ENCODE data around the gene DNAH6.

Gene DNAH6

GRCh38 chr2:84788498-84788897 is 272.2 kb downstream of the DNAH6 start:
- no peaks in the 10 kb centered on the region for H3K4me1 ChIP-seq (ENCODE audit: low read length)
- TF ChIP-seq EZH2phosphoT487 (IDR thresholded peaks at IDR 0.05; ENCODE audit: low read depth) (no peak), CTCF (IDR thresholded peaks at IDR 0.05; ENCODE audit: low read depth, low read length) (no peak)

GRCh38 chr2:84792856-84793522 is 276.7 kb downstream of the DNAH6 start:
- H3K4me1 ChIP-seq (ENCODE audit: low read length), result no peaks in the 10 kb centered on the region
- TF ChIP-seq EZH2phosphoT487 (IDR thresholded peaks at IDR 0.05; ENCODE audit: low read depth) (no peak), CTCF (IDR thresholded peaks at IDR 0.05; ENCODE audit: low read depth, low read length) (no peak)
- H2AFZ ChIP-seq (ENCODE audit: low read depth, low read length), result no peak overlapping the region
- no peak overlapping the region for H3K27ac ChIP-seq (ENCODE audit: low read length)
- H3K36me3 ChIP-seq (replicated peaks; ENCODE audit: low read depth, low read length), result no peaks in the 10 kb centered on the region
- H3K79me2 ChIP-seq (ENCODE audit: low read length), result no peaks in the 10 kb centered on the region
- no peaks in the 10 kb centered on the region for H4K20me1 ChIP-seq (ENCODE audit: insufficient read depth, low read length)
- no peak overlapping the region for H3K4me3 ChIP-seq (ENCODE audit: low read length)
- H3K27me3 ChIP-seq (ENCODE audit: low read depth, low read length), result no peaks in the 10 kb centered on the region
- no peaks in the 10 kb centered on the region for H3K9me3 ChIP-seq (ENCODE audit: insufficient read depth, low read length)
- no peak overlapping the region for H3K4me2 ChIP-seq (ENCODE audit: low read length)
- H3K9ac ChIP-seq (ENCODE audit: low read length), result no peak overlapping the region

More at GRCh38 chr2:84788498-84788897, 272.2 kb downstream of the DNAH6 start:
- Histone ChIP-seq H3K9ac (ENCODE audit: low read length) (no peak overlapping the region), H3K27ac (ENCODE audit: low read length) (no peak overlapping the region), H3K4me3 (ENCODE audit: low read length) (no peak overlapping the region), H3K9me3 (ENCODE audit: insufficient read depth, low read length) (no peaks in the 10 kb centered on the region), H3K27me3 (ENCODE audit: low read depth, low read length) (no peaks in the 10 kb centered on the region), H3K4me2 (ENCODE audit: low read length) (no peak overlapping the region), H4K20me1 (ENCODE audit: insufficient read depth, low read length) (no peaks in the 10 kb centered on the region), H2AFZ (ENCODE audit: low read depth, low read length) (no peak overlapping the region), H3K79me2 (ENCODE audit: low read length) (no peaks in the 10 kb centered on the region), H3K36me3 (replicated peaks; ENCODE audit: low read depth, low read length) (no peaks in the 10 kb centered on the region)

GRCh38 chr2:84793641-84794040 is 277.3 kb downstream of the DNAH6 start:
- no peaks in the 10 kb centered on the region for H3K79me2 ChIP-seq (ENCODE audit: low read length)
- no peak overlapping the region for H2AFZ ChIP-seq (ENCODE audit: low read depth, low read length)
- no peak overlapping the region for H3K9ac ChIP-seq (ENCODE audit: low read length)
- no peaks in the 10 kb centered on the region for H3K27me3 ChIP-seq (ENCODE audit: low read depth, low read length)
- no peaks in the 10 kb centered on the region for H3K4me1 ChIP-seq (ENCODE audit: low read length)
- TF ChIP-seq EZH2phosphoT487 (IDR thresholded peaks at IDR 0.05; ENCODE audit: low read depth) (no peak), CTCF (IDR thresholded peaks at IDR 0.05; ENCODE audit: low read depth, low read length) (no peak)
- H4K20me1 ChIP-seq (ENCODE audit: insufficient read depth, low read length), result no peaks in the 10 kb centered on the region
- no peaks in the 10 kb centered on the region for H3K9me3 ChIP-seq (ENCODE audit: insufficient read depth, low read length)
- H3K27ac ChIP-seq (ENCODE audit: low read length), result no peak overlapping the region
- H3K4me3 ChIP-seq (ENCODE audit: low read length), result no peak overlapping the region
- H3K4me2 ChIP-seq (ENCODE audit: low read length), result no peak overlapping the region
- H3K36me3 ChIP-seq (replicated peaks; ENCODE audit: low read depth, low read length), result no peaks in the 10 kb centered on the region

- no peak overlapping the region for H3K4me2 ChIP-seq (ENCODE audit: low read length)
- no peak overlapping the region for H3K27ac ChIP-seq (ENCODE audit: low read length)
- no peak overlapping the region for H2AFZ ChIP-seq (ENCODE audit: low read depth, low read length)
- H3K9me3 ChIP-seq (ENCODE audit: insufficient read depth, low read length), result no peaks in the 10 kb centered on the region
- no peaks in the 10 kb centered on the region for H3K36me3 ChIP-seq (replicated peaks; ENCODE audit: low read depth, low read length)
- TF ChIP-seq EZH2phosphoT487 (IDR thresholded peaks at IDR 0.05; ENCODE audit: low read depth), result no peak
- no peak for TF ChIP-seq CTCF (IDR thresholded peaks at IDR 0.05; ENCODE audit: low read depth, low read length)
- no peaks in the 10 kb centered on the region for H3K27me3 ChIP-seq (ENCODE audit: low read depth, low read length)
- no peaks in the 10 kb centered on the region for H4K20me1 ChIP-seq (ENCODE audit: insufficient read depth, low read length)
- H3K9ac ChIP-seq (ENCODE audit: low read length), result no peak overlapping the region
- H3K79me2 ChIP-seq (ENCODE audit: low read length), result no peaks in the 10 kb centered on the region
- H3K4me3 ChIP-seq (ENCODE audit: low read length), result no peak overlapping the region
- peaks cover 11% of the 10 kb centered on the region for H3K4me1 ChIP-seq (ENCODE audit: low read length)
These were observed 280.5 kb downstream of the DNAH6 start for GRCh38 chr2:84796798-84797197.

All from OCI-LY3 (cell line).